Astrocyte (in vitro differentiated cells and primary cell): ENCODE data around the gene FLRT1.
A peak's percentile ranks its signal among the peaks of the same experiment; 100 is the strongest.

Experiments used
- CTCF ChIP-seq: IDR thresholded peaks from 2 replicates; pipeline ENCODE4 v1.5.1; 2011; ENCODE audit warnings: low read depth, mild to moderate bottlenecking, inconsistent platforms, low read length, moderate library complexity; ENCODE audit not compliant: insufficient read depth
- EZH2 ChIP-seq: IDR thresholded peaks from 2 replicates; pipeline ENCODE4 v1.6.1; 2012; ENCODE audit warnings: mild to moderate bottlenecking, low read length, inconsistent platforms; ENCODE audit not compliant: insufficient read depth

- peak; percentile 18 for TF ChIP-seq EZH2
- TF ChIP-seq CTCF, result no peak
These were observed 34.8 kb upstream of the FLRT1 start for GRCh38 chr11:64000740-64001483.
